HG02759 (cell line): ENCODE measurements around the gene AP4B1.
"Not testable (repeated sequence)": the region's sequence is repeated elsewhere in the genome, so short reads cannot be mapped to it uniquely, and the experiment has no call there.

Experiments used
- ATAC-seq: cut with Tn5 transposase; IDR thresholded peaks from one replicate; pipeline ENCODE4 v1.9.1; 2021; ENCODE audit warnings: mild to moderate bottlenecking, moderate library complexity; ENCODE audit not compliant: unreplicated experiment

Gene AP4B1

GRCh38 chr1:113859478-113860175, 45.0 kb downstream of the AP4B1 start:
- ATAC-seq = peak; percentile 85

- no peak for ATAC-seq
These were observed 45.6 kb downstream of the AP4B1 start for GRCh38 chr1:113858982-113859381.

GRCh38 chr1:113858418-113858817, 46.2 kb downstream of the AP4B1 start:
- peak; percentile 43 for ATAC-seq

GRCh38 chr1:113857776-113858175, 46.8 kb downstream of the AP4B1 start:
- no peak for ATAC-seq

- no peak for ATAC-seq
These were observed 48.2 kb downstream of the AP4B1 start for GRCh38 chr1:113856401-113856790.

- no peak for ATAC-seq
These were observed 48.8 kb downstream of the AP4B1 start for GRCh38 chr1:113855630-113856400.

GRCh38 chr1:113854234-113854633, 50.4 kb downstream of the AP4B1 start:
- no peak for ATAC-seq

- ATAC-seq = not testable (repeated sequence)
These were observed 51.9 kb downstream of the AP4B1 start for GRCh38 chr1:113852694-113853093.

GRCh38 chr1:113850127-113850796, 54.3 kb downstream of the AP4B1 start:
- ATAC-seq = no peak

GRCh38 chr1:113849072-113849471, 55.5 kb downstream of the AP4B1 start:
- no peak for ATAC-seq

- no peak for ATAC-seq
These were observed 58.1 kb downstream of the AP4B1 start for GRCh38 chr1:113846391-113847035.
